Small intestine (tissue), 7 donors: ENCODE measurements around the gene AIRE. TPM values are rescaled to one million over a fixed set of nuclear protein-coding genes. Genes with fewer than 3 reads are reported as not detected.
"Not testable (repeated sequence)": the region's sequence is repeated elsewhere in the genome, so short reads cannot be mapped to it uniquely, and the experiment has no call there.

ENCODE experiments used
- DNase-seq, 2 donors: peaks; one replicate each; pipeline versions ENCODE4 v3.0.0 to v3.0.0-alpha.2; 2013
- FAIRE-seq: peaks from 2 replicates; lab custom pipeline; 2012; peaks lifted over from hg19 to GRCh38; lab: Jason Lieb, UNC
- H3K27ac ChIP-seq, 3 donors: one replicate each; pipeline ENCODE4 v1.5.1; 2013; ENCODE audit warnings: low read length in 2 of 3, mild to moderate bottlenecking in 2 of 3, control low read depth in 1 of 3, inconsistent platforms in 1 of 3, low read depth in 1 of 3, moderate library complexity in 1 of 3
- H3K27me3 ChIP-seq, 3 donors: one replicate each; pipeline ENCODE4 v1.6.1; 2013; ENCODE audit warnings: low read length in 3 of 3, inconsistent platforms in 1 of 3; ENCODE audit not compliant: control insufficient read depth in 3 of 3, insufficient read depth in 3 of 3
- H3K36me3 ChIP-seq, 3 donors: one replicate each; pipeline ENCODE4 v1.6.1; 2013; ENCODE audit warnings: low read length in 3 of 3, inconsistent platforms in 1 of 3, low read depth in 1 of 3, mild to moderate bottlenecking in 1 of 3, moderate library complexity in 1 of 3; ENCODE audit not compliant: control insufficient read depth in 3 of 3, insufficient read depth in 2 of 3
- H3K4me1 ChIP-seq, 3 donors: one replicate each; pipeline ENCODE4 v1.6.1; 2013; ENCODE audit warnings: low read length in 2 of 3, inconsistent platforms in 1 of 3, low read depth in 1 of 3, mild to moderate bottlenecking in 1 of 3, moderate library complexity in 1 of 3; ENCODE audit not compliant: control insufficient read depth in 3 of 3, insufficient read depth in 2 of 3
- H3K4me3 ChIP-seq, 3 donors: one replicate each; pipeline ENCODE4 v1.5.1; 2013; ENCODE audit warnings: low read length in 3 of 3, control low read depth in 1 of 3, inconsistent platforms in 1 of 3, low read depth in 1 of 3, mild to moderate bottlenecking in 1 of 3, moderate library complexity in 1 of 3
- H3K9me3 ChIP-seq, 2 donors: one replicate each; pipeline ENCODE4 v1.6.1; 2013; ENCODE audit warnings: low read depth in 1 of 2, low read length in 1 of 2; ENCODE audit not compliant: control insufficient read depth in 2 of 2, insufficient read depth in 1 of 2
- WGBS, 3 donors: extraction: QIAGEN DNeasy Blood & Tissue Kit; methylation state at CpG; one replicate each; pipeline ENCODE4 v1.1.7; 2013; 5-methylcytosine and 5-hydroxymethylcytosine counted together
- polyA plus RNA-seq, 4 donors: library from polyadenylated mRNA; stranded (reverse) in 3 of 4; unstranded in 1 of 4; fragments of 200-250 nt in 3 of 4; fragments of 120-200 nt in 1 of 4; gene quantifications; one replicate each; pipeline versions ENCODE4 v1.2.1 to v1.2.3, GENCODE V29; 2013
- donor health status: healthy with polysubstance abuse.
- donor health status: control.
- donor health status: control.
- donor health status: Bipolar disorder and iron deficiency.
- donor health status: healthy.

The AIRE gene
- polyA plus RNA-seq, 4 donors: 0.06 to 7.0 TPM; not detected in 2

DNA sequence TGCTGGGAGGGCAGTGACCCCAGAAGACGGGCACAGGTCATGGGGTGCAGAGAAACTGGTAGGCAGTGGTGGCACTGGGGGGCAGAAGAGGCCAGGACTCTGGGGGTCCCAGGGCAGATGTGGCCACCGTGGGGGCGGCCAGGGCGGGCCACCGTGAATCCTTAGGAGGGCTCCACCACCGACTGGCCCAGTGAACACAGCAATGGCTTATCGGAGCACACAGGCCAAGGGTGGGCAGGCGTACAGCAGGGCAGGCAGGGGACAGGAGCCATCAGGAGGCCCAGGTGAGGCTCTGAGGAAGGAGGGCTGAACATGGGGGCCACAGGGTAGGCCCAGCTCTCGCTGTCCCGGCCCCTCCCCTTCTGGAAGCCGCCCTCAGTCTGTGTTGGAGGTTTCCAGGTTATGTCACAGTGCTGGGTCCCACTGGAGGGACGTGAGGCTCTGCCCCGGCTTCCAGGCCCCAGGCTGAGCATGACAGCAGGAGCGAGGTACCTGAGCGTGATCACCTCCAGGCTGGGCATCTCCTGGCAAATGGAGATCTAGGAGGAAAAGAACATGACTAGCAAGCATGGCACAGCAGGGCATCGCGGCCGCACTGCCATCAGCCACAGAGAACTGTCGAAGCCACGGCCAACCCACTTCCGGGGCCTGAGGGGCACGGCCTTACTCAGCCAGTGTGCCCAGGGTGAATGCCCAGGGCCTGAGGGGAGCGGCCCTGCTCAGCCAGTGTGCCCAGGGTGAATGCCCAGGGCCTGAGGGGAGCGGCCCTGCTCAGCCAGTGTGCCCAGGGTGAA is 49.8 kb downstream of the AIRE start:
- no peak overlapping the region for H3K4me3 ChIP-seq
- DNase-seq (no peak), FAIRE-seq (no peak)
- WGBS, 3 donors: 95 to 97% (median 97%) methylated on average over 17 to 23 of the region's 24 CpGs
- no peaks in the 10 kb centered on the region for H3K9me3 ChIP-seq
- H3K4me1 ChIP-seq: peaks cover 0 to 18% (median 0%) of the 10 kb centered on the region in 3 donors
- H3K27ac ChIP-seq: no peak overlapping the region
- no peaks in the 10 kb centered on the region for H3K27me3 ChIP-seq
- peaks cover 0 to 56% (median 0%) of the 10 kb centered on the region in 3 donors for H3K36me3 ChIP-seq

DNA sequence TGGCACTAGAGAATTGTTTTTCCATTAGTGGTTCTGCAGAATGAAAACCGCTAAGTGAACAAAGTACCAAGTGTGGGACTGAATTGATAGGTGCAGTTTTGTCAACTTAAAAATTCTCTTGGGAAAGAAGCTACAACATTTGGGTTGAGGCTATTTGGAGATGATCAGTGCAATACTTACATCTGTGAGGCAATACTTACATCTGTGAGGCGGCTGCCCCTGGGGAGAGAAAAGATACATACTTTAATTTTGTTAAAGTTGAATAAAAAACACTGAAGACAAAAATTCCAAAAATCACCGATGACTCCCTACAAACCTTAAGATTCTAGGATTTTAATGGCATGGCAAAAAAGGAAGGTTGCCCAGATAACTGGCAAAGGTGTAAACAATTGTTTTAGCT is 51.8 kb downstream of the AIRE start:
- Histone ChIP-seq H3K36me3 (peaks cover 0 to 37% (median 0%) of the 10 kb centered on the region in 3 donors), H3K4me3 (no peak overlapping the region), H3K27me3 (no peaks in the 10 kb centered on the region), H3K27ac (no peak overlapping the region), H3K4me1 (peaks cover 0 to 18% (median 0%) of the 10 kb centered on the region in 3 donors), H3K9me3 (no peaks in the 10 kb centered on the region)
- 59 to 82% (median 72%) methylated on average over 3 of the region's 3 CpGs for WGBS, 3 donors
- FAIRE-seq (no peak), DNase-seq (no peak)

DNA sequence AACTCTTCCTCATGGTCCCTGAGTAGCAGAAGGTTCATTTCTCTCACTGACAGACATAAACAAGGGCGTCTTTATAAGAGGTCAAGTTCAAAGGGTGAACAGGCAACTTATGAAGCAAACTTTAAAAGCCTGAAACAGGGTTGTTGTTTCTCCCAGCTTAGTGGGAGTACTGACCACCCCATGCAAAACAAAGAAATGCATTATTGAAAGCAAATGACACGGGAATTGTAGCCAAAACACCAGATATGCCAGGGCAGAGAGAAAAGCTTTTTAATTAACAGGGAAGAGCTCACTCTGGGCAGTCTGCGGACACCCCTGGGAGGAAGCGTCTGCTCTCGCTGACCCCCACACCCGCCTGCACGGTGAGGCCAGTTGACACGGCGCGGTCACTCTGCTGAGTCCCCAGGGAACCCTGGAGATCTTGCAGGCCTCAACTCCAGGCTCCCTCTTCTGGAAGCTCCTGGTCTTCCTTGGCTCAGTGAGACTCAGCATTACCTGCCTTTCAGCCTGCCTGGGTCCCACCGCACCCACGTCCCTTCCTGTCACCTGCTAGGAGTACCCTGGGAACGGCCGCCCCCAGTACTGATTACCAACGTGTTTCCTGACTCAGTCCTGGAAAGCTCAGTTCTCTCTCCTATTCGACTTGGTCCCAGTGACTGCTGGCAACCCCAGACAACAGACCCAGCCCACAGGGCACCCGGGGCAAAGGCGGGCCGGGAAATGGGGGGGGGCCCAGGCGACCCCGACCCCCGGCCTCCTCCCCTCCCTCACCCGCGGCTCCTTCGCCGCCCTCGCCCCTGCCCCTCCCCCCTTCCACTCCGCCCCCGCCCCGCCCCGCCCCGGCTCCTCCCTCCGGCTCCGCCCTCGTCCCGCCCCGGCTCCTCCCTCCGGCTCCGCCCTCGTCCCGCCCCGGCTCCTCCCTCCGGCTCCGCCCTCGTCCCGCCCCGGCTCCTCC is 52.5 kb downstream of the AIRE start:
- Histone ChIP-seq H3K27ac (peak overlapping the region; percentile 27 to 95 (median 33)), H3K27me3 (no peaks in the 10 kb centered on the region), H3K4me1 (peaks cover 0 to 18% (median 0%) of the 10 kb centered on the region in 3 donors), H3K4me3 (peak overlapping the region in 2 of 3 donors; percentile 34 to 55), H3K36me3 (peaks cover 0 to 29% (median 0%) of the 10 kb centered on the region in 3 donors), H3K9me3 (no peaks in the 10 kb centered on the region)
- FAIRE-seq (no peak), DNase-seq (peak; percentile 75 to 85)
- 8 to 20% (median 15%) methylated on average over 18 to 44 of the region's 47 CpGs for WGBS, 3 donors

DNA sequence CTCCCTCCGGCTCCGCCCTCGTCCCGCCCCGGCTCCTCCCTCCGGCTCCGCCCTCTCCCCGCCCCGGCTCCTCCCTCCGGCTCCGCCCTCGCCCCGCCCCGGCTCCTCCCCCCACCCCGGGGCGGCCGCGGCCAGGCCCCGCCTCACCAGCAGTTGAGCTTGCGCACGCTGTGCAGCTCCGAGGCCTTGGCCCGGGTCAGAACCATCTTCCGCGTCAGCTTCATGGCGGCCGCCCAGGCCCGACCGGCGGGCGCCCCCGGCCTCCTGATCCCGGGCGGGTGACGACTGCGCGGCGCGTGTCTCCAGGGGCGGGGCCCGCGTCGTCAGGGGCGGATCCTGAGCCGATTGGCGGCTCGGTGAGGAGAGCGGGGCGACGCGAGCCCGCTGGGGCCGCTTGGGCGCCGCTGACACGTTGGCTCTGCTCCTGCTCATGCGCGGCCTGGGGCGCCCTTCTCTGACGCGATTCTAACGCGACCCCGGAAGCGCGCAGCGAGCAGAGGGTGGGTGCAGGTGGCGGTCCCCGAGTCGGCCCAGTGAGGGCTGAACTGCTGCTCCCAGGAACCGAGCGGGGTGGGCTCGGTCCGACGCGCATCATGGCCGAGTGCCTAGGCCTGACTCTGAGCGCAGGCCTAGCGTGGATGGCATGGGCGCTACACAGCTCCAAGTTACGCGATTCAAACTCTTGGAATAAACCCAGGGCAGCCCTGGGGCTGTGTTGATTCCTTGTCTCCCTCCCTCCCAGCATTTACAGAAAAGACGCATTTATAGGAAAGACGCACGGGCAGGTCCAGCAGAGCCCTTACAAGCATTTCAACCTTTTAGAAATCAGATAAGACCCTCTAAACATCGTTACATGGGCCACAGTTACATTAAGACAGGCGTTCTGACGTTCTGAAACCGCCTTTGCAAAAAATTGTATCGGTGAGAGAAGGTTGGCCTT is 53.6 kb downstream of the AIRE start, which contains the start of gene CFAP410:
TSS of gene CFAP410 (minus strand) at position 420 of the 940 bp plus-strand sequence. CDS start at position 224, 196 bp downstream.
- H3K27ac ChIP-seq: peak within 1 kb of the TSS; percentile 95 to 99 (median 98)
- H3K9me3 ChIP-seq: no peaks in the 10 kb centered on the region
- DNase-seq (peak; percentile 92 to 98), FAIRE-seq (no peak)
- H3K36me3 ChIP-seq: peaks cover 0 to 26% (median 0%) of the 10 kb centered on the region in 3 donors
- no peaks in the 10 kb centered on the region for H3K27me3 ChIP-seq
- peaks cover 0 to 18% (median 0%) of the 10 kb centered on the region in 3 donors for H3K4me1 ChIP-seq
- WGBS, 3 donors: 0 to 1% (median 1%) methylated on average over 61 to 90 of the region's 90 CpGs
- H3K4me3 ChIP-seq: peak within 1 kb of the TSS; percentile 52 to 99 (median 78)

DNA sequence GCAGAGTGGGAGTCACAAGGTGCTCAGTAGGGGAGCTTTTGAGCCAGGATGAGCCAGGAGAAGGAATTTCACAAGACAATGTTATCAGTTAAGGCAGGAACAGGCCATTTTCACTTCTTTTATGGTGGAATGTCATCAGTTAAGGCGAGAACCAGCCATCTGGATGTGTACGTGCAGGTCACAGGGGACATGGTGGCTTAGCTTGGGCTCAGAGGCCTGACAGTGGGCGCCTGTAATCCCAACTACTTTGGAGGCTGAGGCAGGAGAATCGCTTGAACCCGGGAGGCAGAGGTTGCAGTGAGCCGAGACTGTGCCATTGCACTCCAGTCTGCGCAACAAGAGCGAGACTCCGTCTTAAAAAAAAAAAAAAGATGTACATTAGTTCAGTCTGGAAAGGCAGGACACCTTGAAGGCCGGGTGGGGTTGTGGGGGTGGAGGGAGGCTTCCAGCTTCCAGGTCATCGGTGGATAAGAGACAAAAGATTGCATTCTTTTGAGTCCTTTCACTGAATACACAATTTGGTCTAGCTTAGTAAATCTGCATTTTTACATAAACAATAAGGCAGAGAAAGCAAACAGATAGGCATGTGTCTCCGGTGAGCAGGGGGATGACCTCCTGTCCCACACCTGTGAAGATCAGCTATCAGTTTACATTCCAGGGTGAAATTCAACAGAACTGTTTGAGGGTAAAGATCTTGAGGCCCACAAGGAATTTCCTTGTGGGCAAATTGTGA is 56.2 kb downstream of the AIRE start:
- not testable (repeated sequence) for FAIRE-seq

DNA sequence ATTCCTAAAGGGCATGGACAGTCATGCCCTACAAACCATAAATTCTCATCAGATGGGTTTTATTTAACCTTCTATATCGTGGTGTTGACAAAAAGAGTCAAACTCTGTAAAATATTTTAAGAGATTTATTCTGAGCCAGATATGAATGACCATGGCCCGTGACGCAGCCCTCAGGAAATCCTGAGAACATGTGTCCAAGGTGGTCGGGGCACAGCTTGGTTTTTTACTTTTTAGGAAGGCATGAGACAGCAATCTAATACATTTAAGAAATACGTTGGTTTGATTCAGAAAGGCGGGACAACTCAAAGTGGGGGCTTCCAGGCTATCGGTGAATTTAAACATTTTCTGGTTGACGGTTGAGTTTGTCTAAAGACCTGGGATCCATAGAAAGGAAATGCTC is 57.3 kb downstream of the AIRE start:
- not testable (repeated sequence) for FAIRE-seq, H3K9me3 ChIP-seq, H3K27ac ChIP-seq, DNase-seq, H3K27me3 ChIP-seq, H3K4me3 ChIP-seq, H3K36me3 ChIP-seq
- 80 to 85% (median 82%) methylated on average over 8 of the region's 8 CpGs for WGBS, 3 donors
- peaks cover 0 to 12% (median 0%) of the 10 kb centered on the region in 3 donors for H3K4me1 ChIP-seq

More for the DNA sequence above, 56.2 kb downstream of the AIRE start:
- H3K36me3 ChIP-seq, H3K4me3 ChIP-seq, DNase-seq, H3K27me3 ChIP-seq, H3K27ac ChIP-seq, H3K9me3 ChIP-seq: not testable (repeated sequence)
- 63 to 75% (median 74%) methylated on average over 12 of the region's 12 CpGs for WGBS, 3 donors
- H3K4me1 ChIP-seq: peaks cover 0 to 18% (median 0%) of the 10 kb centered on the region in 3 donors

DNA sequence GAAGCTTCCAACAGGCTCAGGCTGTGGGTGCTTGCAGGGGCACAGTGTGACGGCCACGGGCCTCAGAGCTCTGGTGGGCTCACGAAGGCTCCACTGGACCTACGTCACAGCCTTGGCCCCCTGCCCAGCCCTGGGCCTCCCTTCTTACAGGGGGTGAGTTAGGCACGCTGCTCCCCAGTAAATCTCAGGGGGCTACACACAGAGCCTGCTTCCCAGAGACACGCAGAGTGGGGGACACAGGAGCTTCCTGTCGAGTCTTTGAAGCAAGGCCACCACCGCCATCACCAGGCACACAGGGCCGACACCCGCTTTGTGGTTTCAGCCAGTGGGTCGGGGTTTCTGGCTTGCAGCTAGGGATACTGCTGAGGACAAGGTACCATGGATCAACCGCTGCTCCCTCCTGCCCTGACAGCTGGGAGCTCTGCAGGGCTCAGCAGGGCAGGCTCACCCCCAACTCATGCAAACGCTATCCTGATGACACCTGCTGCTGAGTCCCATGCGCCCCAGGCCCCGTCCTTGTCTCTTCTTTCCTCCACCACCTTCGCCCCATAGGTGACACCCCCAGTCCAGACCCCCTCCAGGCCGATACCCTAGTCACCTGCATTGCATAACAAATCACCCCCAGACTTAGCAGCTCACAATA is 59.0 kb downstream of the AIRE start:
- Histone ChIP-seq H3K27me3 (peaks cover 0 to 18% (median 0%) of the 10 kb centered on the region in 3 donors), H3K4me3 (no peak overlapping the region), H3K9me3 (no peaks in the 10 kb centered on the region), H3K36me3 (no peaks in the 10 kb centered on the region), H3K27ac (no peak overlapping the region), H3K4me1 (peaks cover 0 to 6% (median 0%) of the 10 kb centered on the region in 3 donors)
- 75 to 77% (median 76%) methylated on average over 16 to 17 of the region's 17 CpGs for WGBS, 3 donors
- DNase-seq (no peak), FAIRE-seq (no peak)
